ENCODE data around the gene FANCD2. TPM values are rescaled to one million over a fixed set of nuclear protein-coding genes. Genes with fewer than 3 reads are reported as not detected.

The FANCD2 gene
- polyA plus RNA-seq, 2 of the 4 experiments (the other 2 are of a cell fraction) = 25.1 to 44.3 TPM

DNA sequence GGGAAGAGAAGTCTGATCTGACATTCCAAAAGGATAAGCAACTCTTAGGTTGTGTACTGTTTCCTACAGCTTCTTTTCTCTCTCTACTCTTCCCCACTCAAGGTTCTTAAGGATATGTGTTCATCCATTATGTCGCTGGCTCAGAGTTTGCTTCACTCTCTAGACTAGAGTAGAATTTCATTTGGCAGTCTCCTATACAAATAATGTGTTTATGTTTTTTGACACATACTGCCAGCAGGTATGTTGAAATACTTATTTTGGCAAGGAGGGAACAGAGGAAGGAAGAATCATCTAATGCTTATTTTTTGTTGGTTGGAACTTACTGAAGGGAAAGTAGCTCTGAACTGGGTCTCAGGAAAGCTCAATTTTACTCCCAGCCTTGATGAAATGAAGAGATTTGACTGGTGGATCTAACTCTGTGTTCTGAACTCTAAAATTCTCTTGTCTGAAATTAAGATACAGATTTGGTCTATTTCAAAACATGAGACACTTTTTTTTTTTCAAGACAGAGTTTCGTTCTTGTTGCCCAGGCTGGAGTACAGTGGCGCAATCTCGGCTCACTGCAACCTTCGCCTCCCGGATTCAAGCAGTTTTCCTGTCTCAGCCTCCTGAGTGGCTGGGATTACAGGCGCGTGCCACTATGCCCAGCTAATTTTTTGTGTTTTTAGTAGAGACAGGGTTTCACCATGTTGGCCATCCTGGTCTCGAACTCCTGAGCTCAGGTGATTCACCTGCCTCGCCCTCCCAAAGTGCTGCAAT lies 32.0 kb upstream of the FANCD2 start:
- CTCF ChIA-PET = interaction anchor here (0.7 to 1.3 kb wide), 2 partner anchors 34 to 62 kb away, joined by 3 to 4 read pairs; no protein-coding TSS in a partner anchor
- ATAC-seq (peak in 1 of 2 experiments; percentile 35; a peak in 1 of 6 replicates), FAIRE-seq (no peak), DNase-seq (ENCODE audit: low read depth in 1 of 2, low spot score in 1 of 2) (no peak)
- POLR2A ChIA-PET = no interaction called here
- Histone ChIP-seq H3K4me1 (no peaks in the 10 kb centered on the region; the same call in 2 of the 3 replicates), H3K9me3 (no peaks in the 10 kb centered on the region), H3K4me2 (no peak overlapping the region), H3K4me3 (no peak overlapping the region), H3K27ac (no peak overlapping the region)
- TF ChIP-seq POLR2A (IDR thresholded peaks at IDR 0.05; ENCODE audit: low read length) = no peak
- no peak for TF ChIP-seq NPAS2 (CRISPR knock-in tag; IDR thresholded peaks at IDR 0.05; ENCODE audit: borderline replicate concordance)
- no peak for TF ChIP-seq EHMT2 (IDR thresholded peaks at IDR 0.05; ENCODE audit: low read depth)
- TF ChIP-seq NFE2L2 (conservative IDR thresholded peaks at IDR 0.05; ENCODE audit: low read length) = no peak
- WGBS (ENCODE audit: missing lambda C conversion rate) = 90% methylated on average over 10 of the region's 10 CpGs

DNA sequence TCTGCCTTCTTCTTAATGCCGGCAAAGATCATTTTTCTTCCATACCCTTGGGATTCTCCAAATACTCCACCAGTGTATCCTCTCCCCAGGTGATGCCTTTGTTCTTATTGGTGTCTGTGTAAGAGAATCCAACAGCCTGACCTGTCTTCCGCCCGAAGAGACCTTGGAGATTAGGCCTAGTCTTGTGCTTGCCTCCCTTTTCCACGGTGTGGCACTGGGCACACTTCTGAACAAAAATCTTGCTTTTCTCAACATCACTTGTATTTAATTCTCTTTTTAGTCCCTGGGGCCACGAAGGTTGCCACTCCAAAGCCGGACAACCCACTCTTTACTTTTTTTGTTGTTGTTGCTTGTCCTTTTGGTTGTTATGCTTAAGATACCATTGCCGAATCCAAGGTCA lies 25.6 kb upstream of the FANCD2 start:
- TF ChIP-seq, protein P1, sequence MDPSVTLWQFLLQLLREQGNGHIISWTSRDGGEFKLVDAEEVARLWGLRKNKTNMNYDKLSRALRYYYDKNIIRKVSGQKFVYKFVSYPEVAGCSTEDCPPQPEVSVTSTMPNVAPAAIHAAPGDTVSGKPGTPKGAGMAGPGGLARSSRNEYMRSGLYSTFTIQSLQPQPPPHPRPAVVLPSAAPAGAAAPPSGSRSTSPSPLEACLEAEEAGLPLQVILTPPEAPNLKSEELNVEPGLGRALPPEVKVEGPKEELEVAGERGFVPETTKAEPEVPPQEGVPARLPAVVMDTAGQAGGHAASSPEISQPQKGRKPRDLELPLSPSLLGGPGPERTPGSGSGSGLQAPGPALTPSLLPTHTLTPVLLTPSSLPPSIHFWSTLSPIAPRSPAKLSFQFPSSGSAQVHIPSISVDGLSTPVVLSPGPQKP (IDR thresholded peaks at IDR 0.05; ENCODE audit: low read depth, low read length) = no peak
- TF ChIP-seq, protein P2, sequence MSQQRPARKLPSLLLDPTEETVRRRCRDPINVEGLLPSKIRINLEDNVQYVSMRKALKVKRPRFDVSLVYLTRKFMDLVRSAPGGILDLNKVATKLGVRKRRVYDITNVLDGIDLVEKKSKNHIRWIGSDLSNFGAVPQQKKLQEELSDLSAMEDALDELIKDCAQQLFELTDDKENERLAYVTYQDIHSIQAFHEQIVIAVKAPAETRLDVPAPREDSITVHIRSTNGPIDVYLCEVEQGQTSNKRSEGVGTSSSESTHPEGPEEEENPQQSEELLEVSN (IDR thresholded peaks at IDR 0.05; ENCODE audit: borderline replicate concordance, low read depth) = no peak
- TF ChIP-seq HOXB5 (CRISPR knock-in tag; IDR thresholded peaks at IDR 0.05) = no peak
- no peak for TF ChIP-seq EP300 (IDR thresholded peaks at IDR 0.05)
- no peak for TF ChIP-seq HOXB13 (CRISPR knock-in tag; IDR thresholded peaks at IDR 0.05; ENCODE audit: low read depth)
- no peak for TF ChIP-seq CHD4 (IDR thresholded peaks at IDR 0.05; ENCODE audit: borderline replicate concordance)
- no peak for TF ChIP-seq NR3C1 (IDR thresholded peaks at IDR 0.05)
- no peak for TF ChIP-seq CEBPB (IDR thresholded peaks at IDR 0.05)
- TF ChIP-seq, protein P3, sequence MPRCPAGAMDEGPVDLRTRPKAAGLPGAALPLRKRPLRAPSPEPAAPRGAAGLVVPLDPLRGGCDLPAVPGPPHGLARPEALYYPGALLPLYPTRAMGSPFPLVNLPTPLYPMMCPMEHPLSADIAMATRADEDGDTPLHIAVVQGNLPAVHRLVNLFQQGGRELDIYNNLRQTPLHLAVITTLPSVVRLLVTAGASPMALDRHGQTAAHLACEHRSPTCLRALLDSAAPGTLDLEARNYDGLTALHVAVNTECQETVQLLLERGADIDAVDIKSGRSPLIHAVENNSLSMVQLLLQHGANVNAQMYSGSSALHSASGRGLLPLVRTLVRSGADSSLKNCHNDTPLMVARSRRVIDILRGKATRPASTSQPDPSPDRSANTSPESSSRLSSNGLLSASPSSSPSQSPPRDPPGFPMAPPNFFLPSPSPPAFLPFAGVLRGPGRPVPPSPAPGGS (IDR thresholded peaks at IDR 0.05) = no peak
- no peak for TF ChIP-seq FOSB (CRISPR knock-in tag; IDR thresholded peaks at IDR 0.05)
- TF ChIP-seq RARB (CRISPR knock-in tag; IDR thresholded peaks at IDR 0.05) = no peak
- no peak for TF ChIP-seq EHF (CRISPR knock-in tag; IDR thresholded peaks at IDR 0.05)
- TF ChIP-seq ZNF302 (CRISPR knock-in tag; IDR thresholded peaks at IDR 0.05) = no peak
- TF ChIP-seq, protein P4, sequence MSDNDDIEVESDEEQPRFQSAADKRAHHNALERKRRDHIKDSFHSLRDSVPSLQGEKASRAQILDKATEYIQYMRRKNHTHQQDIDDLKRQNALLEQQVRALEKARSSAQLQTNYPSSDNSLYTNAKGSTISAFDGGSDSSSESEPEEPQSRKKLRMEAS (IDR thresholded peaks at IDR 0.05) = no peak
- TF ChIP-seq BHLHE40 (IDR thresholded peaks at IDR 0.05; ENCODE audit: low read depth, low read length) = no peak
- no peak for TF ChIP-seq RCOR1 (IDR thresholded peaks at IDR 0.05; ENCODE audit: low read depth, low read length)
- TF ChIP-seq TFCP2L1 (CRISPR knock-in tag; IDR thresholded peaks at IDR 0.05) = no peak
- FAIRE-seq (no peak), DNase-seq (ENCODE audit: low read depth in 1 of 2, low spot score in 1 of 2) (no peak), ATAC-seq (no peak)
- Histone ChIP-seq H3K9me3 (no peaks in the 10 kb centered on the region), H3K27ac (no peak overlapping the region), H3K4me2 (no peak overlapping the region), H3K4me1 (no peaks in the 10 kb centered on the region), H3K4me3 (no peak overlapping the region)
- WGBS (ENCODE audit: missing lambda C conversion rate) = 91% methylated on average over 7 of the region's 7 CpGs
- POLR2A ChIA-PET = interaction anchor here (0.6 to 0.8 kb wide), 2 partner anchors 11 to 309 kb away, joined by 7 read pairs; no protein-coding TSS in a partner anchor
- CTCF ChIA-PET = interaction anchor here (1.0 kb wide), 1 partner anchor 17 kb away, joined by 4 read pairs; no protein-coding TSS in a partner anchor

DNA sequence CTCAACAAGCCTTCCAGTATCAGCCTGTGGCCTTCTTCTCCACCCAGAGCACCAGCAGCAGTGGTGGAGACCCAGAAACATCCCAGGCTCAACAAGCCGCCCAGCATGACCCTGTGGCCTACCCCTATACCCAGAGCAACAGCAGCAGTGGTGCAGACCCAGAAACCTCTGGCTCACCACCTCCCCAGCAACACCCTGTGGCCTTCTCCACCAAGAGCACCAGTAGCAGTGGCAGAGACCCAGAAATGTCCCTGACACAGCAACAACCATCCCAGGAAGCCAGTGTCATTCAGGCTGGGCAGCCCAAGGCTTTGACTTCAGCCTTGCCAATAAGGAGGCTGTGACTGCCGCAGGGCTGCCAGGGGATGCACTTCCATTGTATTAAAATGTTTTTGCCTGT lies 23.3 kb upstream of the FANCD2 start:
- DNase-seq (ENCODE audit: low read depth in 1 of 2, low spot score in 1 of 2) (no peak), FAIRE-seq (no peak), ATAC-seq (no peak)
- WGBS (ENCODE audit: missing lambda C conversion rate) = 100% methylated on average over 2 of the region's 2 CpGs
- H3K27ac ChIP-seq = no peak overlapping the region
- no peaks in the 10 kb centered on the region for H3K4me1 ChIP-seq
- ChIA-PET CTCF (no interaction called here), POLR2A (no interaction called here)
- no peak overlapping the region for H3K4me2 ChIP-seq
- H3K4me3 ChIP-seq = no peak overlapping the region
- no peaks in the 10 kb centered on the region for H3K9me3 ChIP-seq
- TF ChIP-seq FOSL2 (IDR thresholded peaks at IDR 0.05) (no peak), FOSL2 (CRISPR knock-in tag; IDR thresholded peaks at IDR 0.05) (no peak), ZFP36 (IDR thresholded peaks at IDR 0.05; ENCODE audit: borderline replicate concordance, partially characterized antibody) (no peak), FOXS1 (CRISPR knock-in tag; IDR thresholded peaks at IDR 0.05) (no peak), JUNB (IDR thresholded peaks at IDR 0.05) (no peak), HOXB13 (CRISPR knock-in tag; IDR thresholded peaks at IDR 0.05; ENCODE audit: low read depth) (no peak), EP300 (IDR thresholded peaks at IDR 0.05) (no peak), ZC3H11A (IDR thresholded peaks at IDR 0.05) (no peak), JUN (IDR thresholded peaks at IDR 0.05) (no peak)
- TF ChIP-seq, protein P3 (IDR thresholded peaks at IDR 0.05) = no peak
- TF ChIP-seq, protein P5, sequence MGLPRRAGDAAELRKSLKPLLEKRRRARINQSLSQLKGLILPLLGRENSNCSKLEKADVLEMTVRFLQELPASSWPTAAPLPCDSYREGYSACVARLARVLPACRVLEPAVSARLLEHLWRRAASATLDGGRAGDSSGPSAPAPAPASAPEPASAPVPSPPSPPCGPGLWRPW (IDR thresholded peaks at IDR 0.05) = no peak
- TF ChIP-seq, protein P6, sequence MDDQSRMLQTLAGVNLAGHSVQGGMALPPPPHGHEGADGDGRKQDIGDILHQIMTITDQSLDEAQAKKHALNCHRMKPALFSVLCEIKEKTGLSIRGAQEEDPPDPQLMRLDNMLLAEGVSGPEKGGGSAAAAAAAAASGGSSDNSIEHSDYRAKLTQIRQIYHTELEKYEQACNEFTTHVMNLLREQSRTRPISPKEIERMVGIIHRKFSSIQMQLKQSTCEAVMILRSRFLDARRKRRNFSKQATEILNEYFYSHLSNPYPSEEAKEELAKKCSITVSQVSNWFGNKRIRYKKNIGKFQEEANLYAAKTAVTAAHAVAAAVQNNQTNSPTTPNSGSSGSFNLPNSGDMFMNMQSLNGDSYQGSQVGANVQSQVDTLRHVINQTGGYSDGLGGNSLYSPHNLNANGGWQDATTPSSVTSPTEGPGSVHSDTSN (IDR thresholded peaks at IDR 0.05) = no peak
